GM12865 (cell line): Measurements from ENCODE around the gene SEPTIN14.
"Not testable (repeated sequence)": the region's sequence is repeated elsewhere in the genome, so short reads cannot be mapped to it uniquely, and the experiment has no call there.

Source experiments
- DNase-seq: peaks from one replicate; pipeline ENCODE4 v3.0.0; 2010; ENCODE audit warnings: low read depth
- H3K4me3 ChIP-seq: 2 replicates; pipeline ENCODE4 v1.5.1; 2011; ENCODE audit warnings: mild to moderate bottlenecking, low read depth, low read length, control low read depth
- CTCF ChIP-seq: IDR thresholded peaks from 2 replicates; pipeline ENCODE4 v1.5.1; 2011; ENCODE audit warnings: low read length, control low read depth, low read depth, inconsistent platforms; ENCODE audit not compliant: insufficient read depth; ENCODE audit errors: missing control alignments

Gene SEPTIN14

GRCh38 chr7:55862652-55863051 lies at the start of gene SEPTIN14:
SEPTIN14 (minus strand) TSS chr7:55862752; CDS start chr7:55861996, 756 bp downstream.
- not testable (repeated sequence) for DNase-seq, H3K4me3 ChIP-seq

- no peak for TF ChIP-seq CTCF
- DNase-seq, result peak; percentile 57
- H3K4me3 ChIP-seq, result no peak overlapping the region
These were observed 41.6 kb upstream of the SEPTIN14 start for GRCh38 chr7:55903985-55904759.

- H3K4me3 ChIP-seq, DNase-seq: not testable (repeated sequence)
These were observed 38.5 kb upstream of the SEPTIN14 start for GRCh38 chr7:55901059-55901458.

- TF ChIP-seq CTCF, result no peak
- H3K4me3 ChIP-seq, result no peak overlapping the region
- no peak for DNase-seq
These were observed 35.7 kb upstream of the SEPTIN14 start for GRCh38 chr7:55898287-55898686.

- no peak for DNase-seq
- H3K4me3 ChIP-seq, result no peak overlapping the region
- TF ChIP-seq CTCF, result no peak
These were observed 32.5 kb upstream of the SEPTIN14 start for GRCh38 chr7:55895021-55895420.

GRCh38 chr7:55893940-55894339 lies 31.4 kb upstream of the SEPTIN14 start:
- DNase-seq, result no peak
- no peak for TF ChIP-seq CTCF
- H3K4me3 ChIP-seq, result no peak overlapping the region

- DNase-seq, result not testable (repeated sequence)
- peak overlapping the region; percentile 83 for H3K4me3 ChIP-seq
These were observed 25.8 kb upstream of the SEPTIN14 start for GRCh38 chr7:55888378-55888777.

- no peak for TF ChIP-seq CTCF
- no peak for DNase-seq
- peak overlapping the region; percentile 83 for H3K4me3 ChIP-seq
These were observed 25.3 kb upstream of the SEPTIN14 start for GRCh38 chr7:55887821-55888247.
